ENCODE data around the gene RPL18A. TPM values are rescaled to one million over a fixed set of nuclear protein-coding genes. Genes with fewer than 3 reads are reported as not detected.
A peak's percentile ranks its signal among the peaks of the same experiment; 100 is the strongest.

The RPL18A gene
- total and polyA plus RNA-seq, 7 experiments from 2014 or later = 2,413 to 4,833 (median 3,412) TPM

DNA sequence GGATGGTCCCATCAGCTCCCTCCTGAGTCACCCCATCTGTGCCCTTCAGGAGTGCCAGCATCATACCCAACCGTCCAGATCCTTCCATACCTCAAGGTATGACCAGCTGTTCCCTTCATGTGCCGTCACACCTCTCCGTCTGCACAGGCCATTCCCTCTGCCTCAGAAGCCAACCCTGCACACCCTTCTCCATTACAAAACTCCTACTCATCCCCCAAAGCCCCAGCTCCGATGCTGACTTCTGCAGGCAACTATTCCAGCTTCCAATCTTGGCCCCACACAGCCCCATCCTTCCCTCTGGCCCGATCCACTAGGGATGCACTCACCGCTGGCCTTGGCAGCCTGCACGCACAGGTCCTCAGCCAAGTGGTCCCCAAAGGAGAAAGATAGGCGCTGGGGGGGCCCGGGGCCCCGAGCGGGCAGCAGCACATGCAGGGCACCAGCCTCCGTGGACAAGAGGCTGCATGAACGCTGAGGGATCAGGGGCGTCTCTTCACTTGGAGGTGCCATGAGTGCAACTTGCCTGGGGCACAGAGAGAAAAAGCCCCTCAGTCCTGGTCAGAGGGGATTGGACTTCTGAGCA, 15.7 kb upstream of the RPL18A start:
- no peaks in the 10 kb centered on the region for H3K9me3 Mint-ChIP-seq
- H3K27ac Mint-ChIP-seq = peak overlapping the region; percentile 56 to 100 (median 96)
- peak overlapping the region; percentile 95 for H3K27ac ChIP-seq (ENCODE audit: low read depth, low read length)
- peaks cover 0 to 2% (median 0%) of the 10 kb centered on the region in 5 donors for H3K27me3 Mint-ChIP-seq
- DNase-seq = no peak
- peaks cover 42 to 46% of the 10 kb centered on the region in 2 donors for H3K4me1 ChIP-seq (ENCODE audit: control insufficient read depth in 2 of 2, insufficient read depth in 2 of 2, low read length in 2 of 2)
- ChIA-PET POLR2A (interaction anchor here (0.9 to 2.1 kb wide), 4 partner anchors 15 to 48 kb away, joined by 3 to 5 read pairs (median 4); partner anchors contain the start of gene RPL18A), CTCF (interaction anchor here (0.7 kb wide), 1 partner anchor 74 kb away, joined by 3 read pairs; no protein-coding TSS in a partner anchor)
- H3K36me3 ChIP-seq (ENCODE audit: control insufficient read depth in 2 of 3, insufficient read depth in 3 of 3, low read length in 3 of 3) = peaks cover 28 to 54% (median 35%) of the 10 kb centered on the region in 3 experiments
- H3K4me3 ChIP-seq (ENCODE audit: low read length) = no peak overlapping the region
- no peak for ATAC-seq
- H3K4me3 Mint-ChIP-seq = peak overlapping the region; percentile 46 to 97 (median 92)
- no peaks in the 10 kb centered on the region for H3K27me3 ChIP-seq (ENCODE audit: control insufficient read depth in 2 of 2, insufficient read depth in 2 of 2, low read length in 2 of 2)
- peaks cover 27 to 64% (median 44%) of the 10 kb centered on the region in 7 donors for H3K4me1 Mint-ChIP-seq
- intact Hi-C loops (cut with micrococcal nuclease) = no loop called here
- no peaks in the 10 kb centered on the region for H3K9me3 ChIP-seq (ENCODE audit: control insufficient read depth in 2 of 3, low read length in 3 of 3)
- H3K36me3 Mint-ChIP-seq = peaks cover 0 to 47% (median 9%) of the 10 kb centered on the region in 5 donors

DNA sequence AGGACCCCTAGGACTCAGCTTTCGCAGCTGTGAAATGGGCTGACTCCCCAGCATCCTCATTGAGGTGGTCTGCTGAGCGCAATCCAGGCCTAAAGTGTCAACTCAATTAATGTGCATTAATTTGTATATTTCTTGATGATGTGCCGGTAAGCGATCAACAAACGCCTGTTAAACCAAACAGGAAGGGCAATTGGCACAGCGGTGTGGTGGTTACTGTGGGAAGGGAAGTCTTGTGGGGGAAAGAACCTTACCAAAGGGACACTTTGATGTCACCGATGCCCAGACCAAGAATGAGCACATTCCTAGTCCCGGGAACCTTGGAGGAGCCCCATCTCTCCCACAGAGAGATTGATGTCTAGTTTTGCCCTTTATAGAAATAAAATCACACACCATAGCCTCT, 13.6 kb upstream of the RPL18A start:
- peaks cover 12 to 33% (median 22%) of the 10 kb centered on the region in 3 experiments for H3K36me3 ChIP-seq (ENCODE audit: control insufficient read depth in 2 of 3, insufficient read depth in 3 of 3, low read length in 3 of 3)
- H3K36me3 Mint-ChIP-seq = peaks cover 0 to 39% (median under 1%) of the 10 kb centered on the region in 5 donors
- H3K27me3 ChIP-seq (ENCODE audit: control insufficient read depth in 2 of 2, insufficient read depth in 2 of 2, low read length in 2 of 2) = no peaks in the 10 kb centered on the region
- peaks cover 0 to under 1% (median 0%) of the 10 kb centered on the region in 11 donors for H3K9me3 Mint-ChIP-seq
- H3K4me3 Mint-ChIP-seq = peak overlapping the region; percentile 87 to 97 (median 93)
- no peaks in the 10 kb centered on the region for H3K9me3 ChIP-seq (ENCODE audit: control insufficient read depth in 2 of 3, low read length in 3 of 3)
- ATAC-seq = peak; percentile 19
- ChIA-PET POLR2A (interaction anchor here (0.7 to 1.9 kb wide), 6 partner anchors 9 to 54 kb away, joined by 3 to 5 read pairs (median 3); partner anchors contain the start of gene RPL18A), CTCF (interaction anchor here (1.4 to 1.6 kb wide), 2 partner anchors 10 to 12 kb away, joined by 3 to 7 read pairs; no protein-coding TSS in a partner anchor)
- H3K27me3 Mint-ChIP-seq = peaks cover 0 to 2% (median 0%) of the 10 kb centered on the region in 5 donors
- H3K4me3 ChIP-seq (ENCODE audit: low read length) = peak overlapping the region; percentile 86
- intact Hi-C loops (cut with micrococcal nuclease) = loop anchor here in 1 of 2 donors (2.0 to 5.0 kb wide), 3 partner anchors 13 to 334 kb away; partner anchors contain the start of gene PGLS
- H3K4me1 Mint-ChIP-seq = peaks cover 39 to 71% (median 58%) of the 10 kb centered on the region in 7 donors
- peak in 5 of 9 donors; percentile 25 to 43 (median 38) for DNase-seq
- peak overlapping the region; percentile 92 to 100 (median 97) for H3K27ac Mint-ChIP-seq
- peak overlapping the region; percentile 95 for H3K27ac ChIP-seq (ENCODE audit: low read depth, low read length)
- peaks cover 50 to 64% of the 10 kb centered on the region in 2 donors for H3K4me1 ChIP-seq (ENCODE audit: control insufficient read depth in 2 of 2, insufficient read depth in 2 of 2, low read length in 2 of 2)

DNA sequence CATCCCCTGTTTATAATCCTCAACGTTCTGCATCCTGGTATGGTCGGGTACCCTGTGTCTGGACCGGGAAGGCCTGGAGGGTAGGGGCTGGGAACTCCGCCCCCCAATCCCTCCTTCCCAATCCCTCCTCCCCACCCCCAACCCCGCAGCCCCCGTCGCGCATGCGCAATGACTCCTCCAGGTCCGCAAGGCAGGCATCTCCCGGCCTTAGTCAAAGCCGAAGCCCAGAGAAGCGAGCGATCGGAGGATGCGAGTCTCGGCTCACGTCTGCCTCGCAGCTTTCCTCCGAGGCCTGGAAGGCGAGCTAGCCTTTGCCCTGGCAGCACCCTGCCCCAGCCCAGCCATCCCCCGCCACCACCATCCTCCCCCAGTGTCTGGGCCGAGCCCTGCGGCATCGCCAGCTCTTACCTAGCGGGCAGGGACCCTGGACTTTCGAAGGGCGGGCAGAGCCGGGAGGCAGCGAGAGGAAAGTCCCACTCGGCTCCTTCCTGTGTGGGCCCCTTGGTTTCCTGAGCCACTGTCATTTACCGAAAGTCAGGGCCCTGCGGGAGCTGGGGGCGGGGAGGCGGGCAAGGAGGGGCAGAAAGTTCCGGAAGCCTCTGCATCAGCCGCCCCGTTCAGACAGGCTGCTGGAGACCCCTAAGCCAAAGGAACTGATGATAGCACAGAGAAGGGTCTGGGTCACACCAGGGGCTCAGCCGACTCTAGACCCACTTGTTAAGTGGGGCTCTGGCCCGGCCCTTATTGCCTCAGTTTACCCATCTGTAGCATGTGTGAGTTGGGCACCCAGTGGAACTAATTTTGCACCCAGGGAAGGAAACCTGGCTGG, 12.0 kb upstream of the RPL18A start, which contains the start of gene JAK3:
JAK3 (minus strand) TSS at position 445 of the 829 bp plus-strand sequence. CDS start 3,565 bp downstream, outside the sequence.
- Histone ChIP-seq H3K4me1 (ENCODE audit: control insufficient read depth in 2 of 2, insufficient read depth in 2 of 2, low read length in 2 of 2) (peaks cover 55 to 70% of the 10 kb centered on the region in 2 donors), H3K27ac (ENCODE audit: low read depth, low read length) (peak within 1 kb of the TSS; percentile 95), H3K36me3 (ENCODE audit: control insufficient read depth in 2 of 3, insufficient read depth in 3 of 3, low read length in 3 of 3) (peaks cover 10 to 17% (median 12%) of the 10 kb centered on the region in 3 experiments), H3K27me3 (ENCODE audit: control insufficient read depth in 2 of 2, insufficient read depth in 2 of 2, low read length in 2 of 2) (no peaks in the 10 kb centered on the region), H3K9me3 (ENCODE audit: control insufficient read depth in 2 of 3, low read length in 3 of 3) (no peaks in the 10 kb centered on the region), H3K4me3 (ENCODE audit: low read length) (peak within 1 kb of the TSS; percentile 86)
- H3K27me3 Mint-ChIP-seq = peaks cover 0 to 2% (median 0%) of the 10 kb centered on the region in 5 donors
- H3K4me3 Mint-ChIP-seq = peak within 1 kb of the TSS; percentile 87 to 97 (median 93)
- H3K9me3 Mint-ChIP-seq = peaks cover 0 to 5% (median 0%) of the 10 kb centered on the region in 11 donors
- ChIA-PET POLR2A (interaction anchor here (0.5 to 1.6 kb wide), 16 partner anchors 8 to 343 kb away, joined by 3 to 8 read pairs (median 4); partner anchors contain the start of genes CCDC124, FCHO1, MAP1S and RPL18A), CTCF (interaction anchor here (0.6 to 4.0 kb wide), 6 partner anchors 11 to 442 kb away, joined by 3 to 23 read pairs (median 3); partner anchors contain the start of genes BST2 and RPL18A)
- intact Hi-C loops (cut with micrococcal nuclease) = loop anchor here (1.0 to 5.0 kb wide), 8 partner anchors 12 to 335 kb away; partner anchors contain the start of genes MAP1S (in 1 of the 2), PGLS (in 1 of the 2) and RPL18A (in 1 of the 2)
- DNase-seq (peak; percentile 66 to 91 (median 88)), ATAC-seq (peak; percentile 89)
- peaks cover 45 to 77% (median 65%) of the 10 kb centered on the region in 7 donors for H3K4me1 Mint-ChIP-seq
- H3K36me3 Mint-ChIP-seq = peaks cover 0 to 38% (median 0%) of the 10 kb centered on the region in 5 donors
- peak within 1 kb of the TSS; percentile 92 to 100 (median 97) for H3K27ac Mint-ChIP-seq

DNA sequence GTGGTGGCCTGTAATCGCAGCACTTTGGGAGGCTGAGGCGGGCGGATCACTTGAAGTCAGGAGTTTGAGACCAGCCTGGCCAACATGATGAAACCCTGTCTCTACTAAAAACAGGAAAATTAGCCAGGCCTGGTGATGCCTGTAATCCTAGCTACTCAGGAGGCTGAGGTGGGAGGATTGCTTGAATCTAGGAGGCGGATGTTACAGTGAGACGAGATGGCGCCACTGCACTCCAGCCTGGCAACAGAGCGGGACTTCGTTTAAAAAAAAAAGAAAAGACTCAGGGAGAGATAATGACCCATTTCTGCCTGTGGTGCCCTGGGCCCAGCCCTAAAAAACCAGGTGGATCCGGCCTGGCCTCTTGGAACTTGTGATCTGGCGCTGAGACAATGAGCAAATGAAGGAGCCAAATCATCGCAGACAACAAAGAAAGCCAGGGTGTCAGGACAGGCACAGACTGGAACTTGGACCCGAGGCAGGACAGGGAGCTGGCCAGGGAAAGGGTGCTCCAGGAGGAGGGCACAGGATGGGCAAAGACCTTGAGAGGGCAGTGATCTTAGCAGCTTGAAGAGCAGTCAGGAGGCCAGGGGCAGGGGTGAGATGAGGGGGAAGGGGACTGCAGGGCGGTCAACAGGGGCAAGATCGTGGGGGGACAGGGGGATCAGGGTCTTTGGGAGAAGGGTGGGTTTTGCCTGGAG, 11.0 kb upstream of the RPL18A start:
- Mint-ChIP-seq H3K4me3 (peak overlapping the region; percentile 87 to 97 (median 93)), H3K27ac (peak overlapping the region; percentile 92 to 100 (median 97)), H3K9me3 (peaks cover 0 to 5% (median 0%) of the 10 kb centered on the region in 11 donors), H3K4me1 (peaks cover 43 to 71% (median 58%) of the 10 kb centered on the region in 7 donors), H3K36me3 (peaks cover 0 to 32% (median 0%) of the 10 kb centered on the region in 5 donors), H3K27me3 (peaks cover 0 to 2% (median 0%) of the 10 kb centered on the region in 5 donors)
- intact Hi-C loops (cut with micrococcal nuclease) = loop anchor here (1.0 to 5.0 kb wide), 5 partner anchors 11 to 336 kb away; partner anchors contain the start of genes MAP1S (in 1 of the 2), PGLS (in 1 of the 2) and RPL18A (in 1 of the 2)
- POLR2A ChIA-PET = interaction anchor here (0.7 to 5.0 kb wide), 8 partner anchors 11 to 290 kb away, joined by 3 to 41 read pairs (median 3); partner anchors contain the start of genes FCHO1 and RPL18A
- H3K36me3 ChIP-seq (ENCODE audit: control insufficient read depth in 2 of 3, insufficient read depth in 3 of 3, low read length in 3 of 3) = peaks cover 4 to 7% (median 4%) of the 10 kb centered on the region in 3 experiments
- CTCF ChIA-PET = interaction anchor here (1.0 to 4.0 kb wide), 3 partner anchors 10 to 145 kb away, joined by 3 to 23 read pairs (median 5); partner anchors contain the start of genes CCDC124 and RPL18A
- DNase-seq = no peak
- no peak for ATAC-seq
- H3K4me1 ChIP-seq (ENCODE audit: control insufficient read depth in 2 of 2, insufficient read depth in 2 of 2, low read length in 2 of 2) = peaks cover 48 to 62% of the 10 kb centered on the region in 2 donors
- H3K27ac ChIP-seq (ENCODE audit: low read depth, low read length) = peak overlapping the region; percentile 95
- no peak overlapping the region for H3K4me3 ChIP-seq (ENCODE audit: low read length)
- H3K9me3 ChIP-seq (ENCODE audit: control insufficient read depth in 2 of 3, low read length in 3 of 3) = no peaks in the 10 kb centered on the region
- H3K27me3 ChIP-seq (ENCODE audit: control insufficient read depth in 2 of 2, insufficient read depth in 2 of 2, low read length in 2 of 2) = no peaks in the 10 kb centered on the region

- ChIA-PET POLR2A (interaction anchor here (0.6 to 1.1 kb wide), 2 partner anchors 135 to 164 kb away, joined by 3 to 4 read pairs; partner anchors contain the start of gene MAP1S), CTCF (interaction anchor here (0.5 to 5.6 kb wide), 14 partner anchors 8 to 745 kb away, joined by 3 to 48 read pairs (median 4); partner anchors contain the start of gene CCDC124)
- no peaks in the 10 kb centered on the region for H3K9me3 ChIP-seq (ENCODE audit: control insufficient read depth in 2 of 3, low read length in 3 of 3)
- no peak for ATAC-seq
- Mint-ChIP-seq H3K36me3 (peaks cover 0 to 6% (median 0%) of the 10 kb centered on the region in 5 donors), H3K4me3 (no peak overlapping the region), H3K27ac (peak overlapping the region in 1 of 9 donors; percentile 9), H3K9me3 (peaks cover 0 to 5% (median 0%) of the 10 kb centered on the region in 11 donors), H3K27me3 (no peaks in the 10 kb centered on the region), H3K4me1 (peaks cover 29 to 35% (median 31%) of the 10 kb centered on the region in 7 donors)
- DNase-seq = no peak
- H3K4me1 ChIP-seq (ENCODE audit: control insufficient read depth in 2 of 2, insufficient read depth in 2 of 2, low read length in 2 of 2) = peaks cover 13 to 23% of the 10 kb centered on the region in 2 donors
- H3K27ac ChIP-seq (ENCODE audit: low read depth, low read length) = no peak overlapping the region
- H3K36me3 ChIP-seq (ENCODE audit: control insufficient read depth in 2 of 3, insufficient read depth in 3 of 3, low read length in 3 of 3) = no peaks in the 10 kb centered on the region
- H3K4me3 ChIP-seq (ENCODE audit: low read length) = no peak overlapping the region
- intact Hi-C loops (cut with micrococcal nuclease) = loop anchor here (2.0 to 10.0 kb wide), 3 partner anchors 261 to 459 kb away; partner anchors contain the start of genes CCDC194 (in 1 of the 2) and SLC27A1 (in 1 of the 2)
- H3K27me3 ChIP-seq (ENCODE audit: control insufficient read depth in 2 of 2, insufficient read depth in 2 of 2, low read length in 2 of 2) = no peaks in the 10 kb centered on the region
These were observed 5.6 kb upstream of the RPL18A start for GRCh38 chr19:17854061-17854460.

Data from naive thymus-derived CD4-positive, alpha-beta T cell (primary cell).